GM11168 (cell line): ENCODE data around the gene AOAH.
"Not testable (repeated sequence)": the region's sequence is repeated elsewhere in the genome, so short reads cannot be mapped to it uniquely, and the experiment has no call there.

ENCODE experiments used
- in situ Hi-C: fragments of 300-500 bp; cut with MboI; formaldehyde crosslinking; loops from one replicate; pipeline ENCODE4 v1.12.0; 2022; ENCODE audit warnings: low sequenced_read_pairs; ENCODE audit not compliant: unreplicated experiment

Gene AOAH

DNA sequence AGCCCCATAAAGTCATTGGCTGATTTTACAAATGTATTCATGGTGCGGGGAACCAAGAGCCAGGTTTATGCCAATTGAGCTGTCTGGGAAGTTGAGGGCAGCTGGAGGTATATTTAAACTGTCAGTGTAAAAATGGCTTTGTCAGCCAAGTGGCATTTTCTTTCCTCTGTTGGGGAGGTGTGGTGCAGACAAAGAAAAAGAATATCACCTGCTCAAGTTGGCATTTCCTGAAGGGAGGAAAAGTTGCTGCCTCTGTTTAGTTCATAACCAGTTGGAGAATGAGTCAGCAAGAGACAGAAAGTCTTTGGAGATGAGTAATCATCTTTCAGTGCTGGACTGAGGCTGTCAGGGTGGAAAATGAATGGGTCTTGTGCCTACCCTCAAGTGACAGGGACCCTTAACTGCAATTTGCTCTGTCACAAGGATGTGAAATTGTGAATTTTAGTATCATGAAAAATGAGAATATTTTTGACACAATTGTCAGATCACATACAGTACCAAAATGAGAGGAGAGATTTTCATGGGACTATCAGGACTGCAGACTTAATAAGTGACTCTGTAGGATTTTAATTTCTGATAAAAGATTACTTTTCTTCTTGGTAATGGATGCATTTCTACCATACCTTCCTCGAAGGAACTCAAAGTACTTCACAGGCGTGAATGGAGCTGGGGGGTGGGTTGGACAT, 197.3 kb downstream of the AOAH start:
- in situ Hi-C loops = no loop called here

- in situ Hi-C loops = no loop called here
These were observed 200.8 kb downstream of the AOAH start for GRCh38 chr7:36523371-36524101.

DNA sequence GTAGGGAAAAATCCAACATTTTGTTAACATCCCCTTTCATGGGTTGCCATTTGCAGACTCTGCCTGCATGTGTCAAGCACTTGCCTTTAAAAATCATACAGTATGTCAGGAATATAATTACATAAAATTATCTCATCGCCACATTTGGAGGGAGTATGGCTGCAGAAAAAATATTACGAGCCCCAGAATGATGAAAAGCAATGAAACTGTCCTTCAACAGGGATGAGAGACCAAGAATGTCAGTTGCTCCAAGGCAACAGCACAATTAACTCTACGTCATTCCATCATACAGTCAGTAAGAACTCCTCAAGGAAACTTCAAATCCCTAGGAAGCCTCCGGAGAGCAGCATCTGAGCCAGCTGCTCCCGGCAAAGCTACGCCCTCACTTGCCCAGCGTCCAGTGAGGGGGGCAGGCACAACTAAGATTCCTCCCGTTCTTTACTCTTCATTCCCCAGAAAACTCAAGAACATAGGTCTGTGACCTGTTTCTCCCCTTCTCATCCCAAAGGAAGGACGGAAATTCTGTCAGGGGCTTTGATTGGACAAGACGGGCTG, 201.8 kb downstream of the AOAH start:
- in situ Hi-C loops = no loop called here

GRCh38 chr7:36521911-36522310, 202.4 kb downstream of the AOAH start:
- in situ Hi-C loops = no loop called here

DNA sequence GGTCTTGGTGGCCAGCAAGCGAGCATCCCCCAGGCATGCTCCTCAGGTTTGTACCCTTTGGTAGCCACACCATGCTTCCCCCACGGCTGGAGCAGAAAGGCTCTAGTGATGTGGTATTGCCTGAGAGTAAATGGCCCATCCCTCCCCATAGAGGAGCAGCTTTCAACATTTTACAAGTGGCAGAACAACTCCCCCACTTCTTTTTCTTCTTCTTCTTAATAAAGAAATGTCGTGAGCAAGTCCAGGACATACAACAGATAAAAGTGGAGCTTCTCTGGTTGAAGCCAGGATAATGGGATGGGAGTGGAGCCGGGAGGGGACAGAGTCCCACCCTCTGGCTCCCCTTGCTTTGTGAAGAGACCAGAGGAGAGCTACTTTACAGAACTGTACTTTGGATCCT, 203.2 kb downstream of the AOAH start:
- in situ Hi-C loops = no loop called here

GRCh38 chr7:36515847-36516246, 208.4 kb downstream of the AOAH start:
- in situ Hi-C loops = no loop called here

DNA sequence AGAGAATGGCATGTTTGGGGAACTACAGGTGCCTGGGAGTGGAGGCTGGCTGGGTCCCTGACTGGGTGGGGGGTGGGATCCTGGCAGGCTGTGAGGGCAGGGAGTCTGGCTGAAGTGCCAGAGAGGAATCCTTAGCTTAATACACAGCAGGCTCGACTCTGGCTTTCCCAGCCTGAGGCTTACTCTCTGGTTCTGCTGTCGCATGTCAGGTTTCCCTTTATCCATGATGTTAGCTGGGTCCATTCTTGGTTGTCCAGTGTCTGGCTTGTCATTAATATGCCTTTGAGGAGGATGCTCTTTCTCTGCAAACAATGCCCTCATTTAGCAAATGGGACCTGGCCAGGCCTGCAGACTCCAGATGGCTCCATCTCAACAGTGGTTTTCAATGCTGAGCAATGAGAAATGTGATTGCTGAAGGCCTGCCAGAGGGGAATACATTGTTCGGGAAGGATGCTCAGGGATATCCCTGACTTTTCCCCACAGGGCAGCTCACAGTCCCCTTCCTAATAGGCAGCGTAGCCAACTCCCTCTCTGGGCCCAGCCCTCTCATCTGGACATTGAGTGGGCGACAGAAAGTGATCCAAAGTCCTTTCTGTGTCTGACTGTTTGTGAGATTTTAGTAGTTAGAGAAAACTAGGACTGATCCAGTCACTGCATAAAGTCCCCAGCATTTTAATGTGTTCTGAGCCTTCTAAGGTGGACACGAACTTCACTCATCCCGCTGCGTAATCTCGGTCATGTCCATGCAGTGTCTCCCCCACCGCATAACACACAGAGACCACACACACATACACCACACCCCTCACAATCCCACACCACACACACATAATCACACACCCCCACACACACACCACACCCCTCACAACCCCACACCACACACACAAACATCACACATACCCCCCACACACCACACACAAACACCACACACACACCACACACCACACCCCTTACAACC, 209.7 kb downstream of the AOAH start:
- in situ Hi-C loops = no loop called here

GRCh38 chr7:36513393-36513792, 210.9 kb downstream of the AOAH start:
- in situ Hi-C loops = no loop called here

- in situ Hi-C loops = no loop called here
These were observed 211.7 kb downstream of the AOAH start for GRCh38 chr7:36512616-36513015.

- in situ Hi-C loops = no loop called here
These were observed 214.3 kb downstream of the AOAH start for GRCh38 chr7:36509962-36510361.

- in situ Hi-C loops = no loop called here
These were observed 216.5 kb downstream of the AOAH start for GRCh38 chr7:36507475-36508440.

- in situ Hi-C loops = no loop called here
These were observed 217.5 kb downstream of the AOAH start for GRCh38 chr7:36506820-36507219.

DNA sequence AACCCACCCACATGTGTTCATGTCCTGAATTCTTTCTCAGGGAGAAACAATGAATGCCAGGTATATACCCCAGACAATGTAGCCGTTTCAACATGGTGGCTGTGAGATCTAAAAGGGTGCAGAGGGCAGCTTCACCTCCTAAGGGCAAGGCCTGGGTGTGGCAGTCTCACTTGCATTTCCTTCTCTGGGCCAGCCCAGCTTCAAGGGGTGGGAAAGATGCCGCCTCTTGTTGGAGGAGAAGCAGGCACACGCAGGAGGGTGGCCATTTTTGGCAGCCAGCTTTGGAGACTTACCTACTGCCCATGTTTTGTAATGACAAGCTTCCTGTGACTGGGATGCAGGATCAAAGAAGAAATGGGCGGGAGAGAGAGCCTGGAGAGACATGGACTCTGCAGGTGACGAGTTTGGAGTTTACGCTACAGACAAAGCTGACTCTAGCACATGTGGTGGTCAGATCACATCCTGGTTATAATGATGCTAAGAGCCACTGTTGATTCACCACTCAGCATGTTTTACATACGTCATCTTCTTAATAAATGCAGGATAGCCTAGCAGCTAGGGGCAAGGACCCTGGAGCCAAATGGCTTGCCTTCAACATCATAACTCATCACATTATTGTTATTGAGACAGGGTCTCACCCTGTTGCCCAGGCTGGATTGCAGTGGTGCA, 218.0 kb downstream of the AOAH start:
- in situ Hi-C loops = no loop called here

GRCh38 chr7:36504617-36505016, 219.7 kb downstream of the AOAH start:
- in situ Hi-C loops = not testable (repeated sequence)

DNA sequence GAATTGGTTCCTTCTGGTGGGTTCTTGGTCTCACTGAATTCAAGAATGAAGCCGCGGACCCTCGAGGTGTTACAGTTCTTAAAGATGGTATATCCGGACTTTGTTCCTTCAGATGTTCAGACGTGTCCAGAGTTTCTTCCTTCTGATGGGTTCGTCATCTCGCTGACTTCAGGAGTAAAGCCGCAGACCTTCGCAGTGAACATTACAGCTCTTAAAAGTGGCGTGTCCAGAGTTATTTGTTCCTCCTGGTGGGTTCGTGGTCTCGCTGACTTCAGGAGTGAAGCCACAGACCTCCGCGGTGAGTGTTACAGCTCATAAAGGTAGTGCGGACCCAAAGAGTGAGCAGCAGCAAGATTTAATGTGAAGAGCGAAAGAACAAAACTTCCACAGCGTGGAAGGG, 220.1 kb downstream of the AOAH start:
- in situ Hi-C loops = not testable (repeated sequence)

- in situ Hi-C loops = loop anchor here (25.0 kb wide), 1 partner anchor 165 kb away; no protein-coding TSS in a partner anchor
These were observed 226.5 kb downstream of the AOAH start for GRCh38 chr7:36497775-36498174.

- in situ Hi-C loops = loop anchor here (25.0 kb wide), 1 partner anchor 165 kb away; no protein-coding TSS in a partner anchor
These were observed 227.1 kb downstream of the AOAH start for GRCh38 chr7:36497176-36497575.

DNA sequence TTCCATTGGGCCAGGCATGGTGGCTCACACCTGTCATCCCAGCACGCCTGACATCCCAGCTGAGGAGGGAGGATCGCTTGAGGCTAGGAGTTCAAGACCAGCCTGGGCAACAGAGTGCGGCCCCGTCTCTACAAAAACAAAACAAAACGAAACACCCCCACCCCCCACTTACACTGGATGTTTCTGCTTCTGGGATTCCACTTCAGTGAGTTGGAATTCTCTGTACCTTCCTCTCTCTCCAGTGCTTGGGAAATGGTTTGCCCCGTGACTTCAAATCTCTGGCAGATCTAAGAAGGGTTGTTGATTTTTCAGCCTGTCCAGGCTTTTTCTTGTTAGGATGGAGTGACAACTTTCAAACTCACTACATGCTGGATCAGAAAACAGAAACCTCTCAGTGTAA, 227.7 kb downstream of the AOAH start:
- in situ Hi-C loops = loop anchor here (25.0 kb wide), 1 partner anchor 166 kb away; no protein-coding TSS in a partner anchor

DNA sequence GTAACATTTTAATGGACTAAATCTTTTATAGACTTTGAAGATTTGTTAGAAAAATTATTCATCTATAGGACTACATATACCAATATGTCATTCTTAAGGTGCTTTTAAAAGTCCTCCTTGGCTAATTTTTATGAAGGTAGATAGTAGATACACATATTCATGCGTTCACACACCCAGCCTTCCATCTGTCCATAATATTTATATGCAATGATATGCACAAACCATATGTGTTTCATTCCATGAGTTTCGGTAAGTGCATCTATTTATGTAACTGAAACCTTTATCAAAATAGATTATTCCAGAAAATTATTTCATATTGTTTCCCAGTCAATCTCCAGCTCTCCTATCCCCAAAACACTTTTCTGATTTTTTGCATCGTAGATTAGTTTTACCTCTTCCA, 233.0 kb downstream of the AOAH start:
- in situ Hi-C loops = loop anchor here (25.0 kb wide), 1 partner anchor 171 kb away; no protein-coding TSS in a partner anchor
